Peyer's patch (tissue), 4 donors: ENCODE measurements around the gene PALMD.

ENCODE experiments used
- CTCF ChIP-seq, 6 experiments: fragments of 450-650 bp in 4 of 6; fragments of 200-600 bp in 2 of 6; sonication (generic) in 1 of 6; IDR thresholded peaks; one replicate each; pipeline ENCODE4 v1.5.1; 2017 to 2019; ENCODE audit warnings: antibody characterized with exemption in 6 of 6, mild to moderate bottlenecking in 3 of 6, moderate library complexity in 1 of 6
- POLR2A ChIP-seq, 2 donors: fragments of 450-650 bp; IDR thresholded peaks; one replicate each; pipeline ENCODE4 v1.5.1; 2017; ENCODE audit warnings: antibody characterized with exemption in 2 of 2, mild to moderate bottlenecking in 2 of 2, moderate library complexity in 2 of 2

GRCh38 chr1:99606306-99606705 lies 39.6 kb upstream of the PALMD start:
- TF ChIP-seq CTCF (IDR thresholded peaks at IDR 0.05) (no peak), POLR2A (IDR thresholded peaks at IDR 0.05) (no peak)
